ENCODE measurements around the gene GOLGA6L9.
"Not testable (repeated sequence)": the region's sequence is repeated elsewhere in the genome, so short reads cannot be mapped to it uniquely, and the experiment has no call there.

GOLGA6L9 gene

GRCh38 chr15:82472269-82472982, 42.8 kb downstream of the GOLGA6L9 start:
- DNase-seq: not testable (repeated sequence)

- not testable (repeated sequence) for DNase-seq
These were observed 45.1 kb downstream of the GOLGA6L9 start for GRCh38 chr15:82474596-82475325.

GRCh38 chr15:82475345-82475967, 45.8 kb downstream of the GOLGA6L9 start:
- DNase-seq: not testable (repeated sequence)

GRCh38 chr15:82476697-82477342, 47.2 kb downstream of the GOLGA6L9 start:
- not testable (repeated sequence) for DNase-seq

- DNase-seq: not testable (repeated sequence)
These were observed 47.9 kb downstream of the GOLGA6L9 start for GRCh38 chr15:82477343-82478057.
